Measurements from ENCODE around the gene ACYP2.
A peak's percentile ranks its signal among the peaks of the same experiment; 100 is the strongest.

ACYP2 gene

GRCh38 chr2:54076586-54076985 is 38.8 kb upstream of the ACYP2 start:
- no peaks in the 10 kb centered on the region for H3K27me3 ChIP-seq (ENCODE audit: insufficient read depth, low read depth, severe bottlenecking)
- no peaks in the 10 kb centered on the region for H3K9me3 ChIP-seq (ENCODE audit: severe bottlenecking)
- TF ChIP-seq, protein P1, sequence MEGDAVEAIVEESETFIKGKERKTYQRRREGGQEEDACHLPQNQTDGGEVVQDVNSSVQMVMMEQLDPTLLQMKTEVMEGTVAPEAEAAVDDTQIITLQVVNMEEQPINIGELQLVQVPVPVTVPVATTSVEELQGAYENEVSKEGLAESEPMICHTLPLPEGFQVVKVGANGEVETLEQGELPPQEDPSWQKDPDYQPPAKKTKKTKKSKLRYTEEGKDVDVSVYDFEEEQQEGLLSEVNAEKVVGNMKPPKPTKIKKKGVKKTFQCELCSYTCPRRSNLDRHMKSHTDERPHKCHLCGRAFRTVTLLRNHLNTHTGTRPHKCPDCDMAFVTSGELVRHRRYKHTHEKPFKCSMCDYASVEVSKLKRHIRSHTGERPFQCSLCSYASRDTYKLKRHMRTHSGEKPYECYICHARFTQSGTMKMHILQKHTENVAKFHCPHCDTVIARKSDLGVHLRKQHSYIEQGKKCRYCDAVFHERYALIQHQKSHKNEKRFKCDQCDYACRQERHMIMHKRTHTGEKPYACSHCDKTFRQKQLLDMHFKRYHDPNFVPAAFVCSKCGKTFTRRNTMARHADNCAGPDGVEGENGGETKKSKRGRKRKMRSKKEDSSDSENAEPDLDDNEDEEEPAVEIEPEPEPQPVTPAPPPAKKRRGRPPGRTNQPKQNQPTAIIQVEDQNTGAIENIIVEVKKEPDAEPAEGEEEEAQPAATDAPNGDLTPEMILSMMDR (IDR thresholded peaks at IDR 0.05; ENCODE audit: low read depth, low read length), result no peak
- no peaks in the 10 kb centered on the region for H3K36me3 ChIP-seq
- no peak for DNase-seq
- H3K27ac ChIP-seq, result no peak overlapping the region
- no peak overlapping the region for H3K4me3 ChIP-seq (ENCODE audit: low read depth, low read length)

- Histone ChIP-seq H3K9me3 (ENCODE audit: severe bottlenecking) (no peaks in the 10 kb centered on the region), H3K4me3 (ENCODE audit: low read depth, low read length) (no peak overlapping the region), H3K27ac (no peak overlapping the region), H3K27me3 (ENCODE audit: insufficient read depth, low read depth, severe bottlenecking) (no peaks in the 10 kb centered on the region), H3K36me3 (no peaks in the 10 kb centered on the region)
- no peak for DNase-seq
- TF ChIP-seq, protein P1 (IDR thresholded peaks at IDR 0.05; ENCODE audit: low read depth, low read length), result no peak
Observed at GRCh38 chr2:54077088-54077900, 38.1 kb upstream of the ACYP2 start.

- Histone ChIP-seq H3K9me3 (ENCODE audit: severe bottlenecking) (no peaks in the 10 kb centered on the region), H3K36me3 (no peaks in the 10 kb centered on the region), H3K27ac (no peak overlapping the region), H3K4me3 (ENCODE audit: low read depth, low read length) (no peak overlapping the region), H3K27me3 (ENCODE audit: insufficient read depth, low read depth, severe bottlenecking) (no peaks in the 10 kb centered on the region)
- TF ChIP-seq, protein P1 (IDR thresholded peaks at IDR 0.05; ENCODE audit: low read depth, low read length), result no peak
- no peak for DNase-seq
Observed at GRCh38 chr2:54079331-54079730, 36.1 kb upstream of the ACYP2 start.

DNA sequence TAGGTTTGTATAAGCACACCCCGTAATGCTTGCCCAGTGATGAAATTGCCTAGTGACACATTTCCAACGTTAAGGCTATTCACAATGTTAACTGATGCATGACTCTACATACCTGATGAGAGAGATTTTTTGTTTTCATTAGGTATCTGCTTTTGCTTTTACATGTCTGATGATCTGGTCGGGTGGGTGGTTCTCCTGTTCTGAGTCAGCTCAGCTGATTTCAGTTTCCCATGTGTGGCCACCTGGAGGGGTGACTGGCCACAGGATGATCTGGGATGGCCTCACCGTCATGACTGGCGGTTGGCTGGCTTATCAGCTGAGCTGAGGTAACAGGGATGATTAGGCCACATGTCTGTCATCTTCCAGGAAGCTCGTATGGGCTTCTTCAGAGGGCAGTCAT is 33.8 kb upstream of the ACYP2 start:
- no peak overlapping the region for H3K4me3 ChIP-seq (ENCODE audit: low read depth, low read length)
- no peaks in the 10 kb centered on the region for H3K27me3 ChIP-seq (ENCODE audit: insufficient read depth, low read depth, severe bottlenecking)
- no peaks in the 10 kb centered on the region for H3K9me3 ChIP-seq (ENCODE audit: severe bottlenecking)
- TF ChIP-seq, protein P1 (IDR thresholded peaks at IDR 0.05; ENCODE audit: low read depth, low read length), result no peak
- H3K27ac ChIP-seq, result no peak overlapping the region
- DNase-seq, result peak; percentile 30
- no peaks in the 10 kb centered on the region for H3K36me3 ChIP-seq

DNA sequence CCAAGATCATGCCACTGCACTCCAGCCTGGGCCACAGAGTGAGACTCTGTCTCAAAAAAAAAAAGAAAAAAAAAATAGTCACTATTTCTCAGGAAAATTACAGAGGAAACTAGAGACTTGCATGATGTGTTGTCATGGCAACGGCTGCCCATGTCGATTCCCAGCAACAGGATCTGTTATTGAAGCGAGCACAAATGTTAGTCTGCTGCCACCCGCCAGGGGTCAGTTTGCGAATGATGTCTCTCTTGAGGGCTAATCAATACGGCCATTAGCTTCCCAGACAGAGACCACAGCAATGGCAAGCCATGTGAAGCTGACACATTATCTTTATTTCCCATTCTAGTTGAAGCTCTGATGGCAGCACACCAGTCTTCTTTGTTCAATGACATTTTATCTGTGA is 32.4 kb upstream of the ACYP2 start:
- no peak overlapping the region for H3K27ac ChIP-seq

More for the DNA sequence above, 32.4 kb upstream of the ACYP2 start:
- H3K27me3 ChIP-seq (ENCODE audit: insufficient read depth, low read depth, severe bottlenecking), result no peaks in the 10 kb centered on the region
- no peak for DNase-seq
- H3K36me3 ChIP-seq, result no peaks in the 10 kb centered on the region
- no peaks in the 10 kb centered on the region for H3K9me3 ChIP-seq (ENCODE audit: severe bottlenecking)
- H3K4me3 ChIP-seq (ENCODE audit: low read depth, low read length), result no peak overlapping the region
- TF ChIP-seq, protein P1 (IDR thresholded peaks at IDR 0.05; ENCODE audit: low read depth, low read length), result no peak

All from WERI-Rb-1 (cell line).